GM12892 (cell line): ENCODE data around the gene ALDOA.
A peak's percentile ranks its signal among the peaks of the same experiment; 100 is the strongest.
"Not testable (repeated sequence)": the region's sequence is repeated elsewhere in the genome, so short reads cannot be mapped to it uniquely, and the experiment has no call there.

Source experiments
- DNase-seq: peaks from one replicate; pipeline ENCODE4 v3.0.0; 2011; ENCODE audit not compliant: insufficient read length
- FAIRE-seq: peaks from 2 replicates; lab custom pipeline; 2011; peaks lifted over from hg19 to GRCh38; lab: Jason Lieb, UNC
- POLR2A ChIP-seq: IDR thresholded peaks from 2 replicates; pipeline ENCODE4 v1.6.1; 2011; ENCODE audit warnings: low read depth, low read length, control low read depth
- POLR2AphosphoS5 ChIP-seq: IDR thresholded peaks from 2 replicates; pipeline ENCODE4 v1.6.1; 2011; ENCODE audit warnings: low read depth, low read length, control low read depth
- TAF1 ChIP-seq: IDR thresholded peaks from 2 replicates; pipeline ENCODE4 v1.6.1; 2011; ENCODE audit warnings: low read depth, mild to moderate bottlenecking, control low read depth, low read length, borderline replicate concordance

Gene ALDOA

GRCh38 chr16:30096862-30097563, 31.5 kb downstream of the ALDOA start:
- DNase-seq (no peak), FAIRE-seq (peak; percentile 9)

GRCh38 chr16:30104090-30104489, 38.5 kb downstream of the ALDOA start:
- TF ChIP-seq TAF1 = no peak
- TF ChIP-seq POLR2AphosphoS5 = no peak
- TF ChIP-seq POLR2A = no peak
- FAIRE-seq (no peak), DNase-seq (no peak)

More at GRCh38 chr16:30096862-30097563, 31.5 kb downstream of the ALDOA start:
- no peak for TF ChIP-seq TAF1
- no peak for TF ChIP-seq POLR2A
- no peak for TF ChIP-seq POLR2AphosphoS5

GRCh38 chr16:30104492-30104891, 38.9 kb downstream of the ALDOA start:
- DNase-seq = no peak
- FAIRE-seq = no peak
- TF ChIP-seq POLR2A (no peak), TAF1 (no peak), POLR2AphosphoS5 (no peak)

GRCh38 chr16:30108059-30108850, 42.7 kb downstream of the ALDOA start:
- DNase-seq (no peak), FAIRE-seq (no peak)
- TF ChIP-seq TAF1 (no peak), POLR2A (no peak), POLR2AphosphoS5 (no peak)

- DNase-seq (no peak), FAIRE-seq (no peak)
- no peak for TF ChIP-seq POLR2AphosphoS5
- TF ChIP-seq POLR2A = no peak
- no peak for TF ChIP-seq TAF1
Observed at GRCh38 chr16:30110661-30111060, 45.1 kb downstream of the ALDOA start.

GRCh38 chr16:30112197-30113030, 46.9 kb downstream of the ALDOA start:
- DNase-seq (peak; percentile 81), FAIRE-seq (peak; percentile 57)
- TF ChIP-seq POLR2A = no peak

- no peak for DNase-seq
Observed at GRCh38 chr16:30113031-30113710, 47.6 kb downstream of the ALDOA start, which contains the start of gene GDPD3. GDPD3 (minus strand) TSS chr16:30113537; CDS start chr16:30113478, 59 bp downstream.

GRCh38 chr16:30113711-30114333, 48.3 kb downstream of the ALDOA start:
- TF ChIP-seq TAF1 (no peak), POLR2A (no peak), POLR2AphosphoS5 (no peak)
- DNase-seq = no peak
- FAIRE-seq = no peak

More at GRCh38 chr16:30113031-30113710, 47.6 kb downstream of the ALDOA start, which contains the start of gene GDPD3:
- FAIRE-seq = no peak
- TF ChIP-seq POLR2A = no peak
- TF ChIP-seq TAF1 = no peak
- TF ChIP-seq POLR2AphosphoS5 = no peak

- DNase-seq = no peak
Observed at GRCh38 chr16:30114411-30114810, 48.9 kb downstream of the ALDOA start.

GRCh38 chr16:30114833-30115232, 49.3 kb downstream of the ALDOA start:
- FAIRE-seq, DNase-seq: not testable (repeated sequence)

More at GRCh38 chr16:30114411-30114810, 48.9 kb downstream of the ALDOA start:
- no peak for FAIRE-seq
- TF ChIP-seq POLR2A (no peak), POLR2AphosphoS5 (no peak), TAF1 (no peak)
